Left renal pelvis (tissue), 4 donors: ENCODE measurements around the gene CASZ1. TPM values are rescaled to one million over a fixed set of nuclear protein-coding genes. Genes with fewer than 3 reads are reported as not detected.

Experiments used
- DNase-seq, 4 donors: peaks; one replicate each; pipeline ENCODE4 v3.0.0-alpha.2; 2013; ENCODE audit warnings: low read depth in 4 of 4, low spot score in 3 of 4
- polyA plus RNA-seq, 4 donors: library from polyadenylated mRNA; unstranded; fragments of 120-200 nt; gene quantifications; one replicate each; pipeline ENCODE4 v1.2.1, GENCODE V29; 2013; ENCODE audit not compliant: insufficient read length in 4 of 4

The CASZ1 gene
- polyA plus RNA-seq, 4 donors, result 3.8 to 25.2 (median 18.5) TPM

GRCh38 chr1:10677491-10678391 is 118.7 kb downstream of the CASZ1 start:
- DNase-seq, result no peak

- DNase-seq, result no peak
Observed at GRCh38 chr1:10676963-10677362, 119.5 kb downstream of the CASZ1 start.

GRCh38 chr1:10675813-10676212 is 120.6 kb downstream of the CASZ1 start:
- no peak for DNase-seq

- DNase-seq, result no peak
Observed at GRCh38 chr1:10674700-10675609, 121.5 kb downstream of the CASZ1 start.

- DNase-seq, result no peak
Observed at GRCh38 chr1:10674222-10674621, 122.2 kb downstream of the CASZ1 start.

GRCh38 chr1:10673109-10673711 is 123.2 kb downstream of the CASZ1 start:
- DNase-seq, result no peak

- DNase-seq, result no peak
Observed at GRCh38 chr1:10672343-10673050, 123.9 kb downstream of the CASZ1 start.

GRCh38 chr1:10671622-10672342 is 124.7 kb downstream of the CASZ1 start:
- no peak for DNase-seq

GRCh38 chr1:10671090-10671489 is 125.4 kb downstream of the CASZ1 start:
- DNase-seq, result no peak

GRCh38 chr1:10670190-10670589 is 126.3 kb downstream of the CASZ1 start:
- no peak for DNase-seq

- DNase-seq, result no peak
Observed at GRCh38 chr1:10669570-10669969, 126.9 kb downstream of the CASZ1 start.

- no peak for DNase-seq
Observed at GRCh38 chr1:10667861-10668761, 128.3 kb downstream of the CASZ1 start.

- no peak for DNase-seq
Observed at GRCh38 chr1:10665930-10666850, 130.3 kb downstream of the CASZ1 start.

- DNase-seq, result no peak
Observed at GRCh38 chr1:10665226-10665625, 131.2 kb downstream of the CASZ1 start.

GRCh38 chr1:10664251-10664650 is 132.2 kb downstream of the CASZ1 start:
- DNase-seq, result no peak

- DNase-seq, result no peak
Observed at GRCh38 chr1:10663678-10664035, 132.8 kb downstream of the CASZ1 start.

GRCh38 chr1:10662824-10663677 is 133.4 kb downstream of the CASZ1 start:
- no peak for DNase-seq
